ENCODE results near the gene FSTL5.

DNA sequence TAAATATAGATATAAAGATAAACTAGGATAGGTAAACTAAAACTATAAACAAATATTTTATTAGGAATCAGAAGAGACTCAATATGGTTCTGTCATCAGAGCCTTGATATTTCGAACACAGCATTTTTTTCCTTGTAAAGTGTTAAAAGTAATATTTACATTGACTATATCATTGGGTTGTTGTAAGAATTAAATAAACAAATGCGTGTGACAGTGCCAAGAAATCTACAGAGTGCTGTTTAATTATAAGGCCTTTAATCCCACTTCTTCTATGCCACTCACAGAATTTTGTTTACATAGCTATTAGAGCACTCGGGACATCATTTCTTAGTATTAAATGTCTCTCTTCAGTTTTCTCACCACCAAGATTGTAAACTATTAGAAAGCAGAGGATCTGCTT lies 807.4 kb downstream of the FSTL5 start:
- TF ChIP-seq, protein P1, sequence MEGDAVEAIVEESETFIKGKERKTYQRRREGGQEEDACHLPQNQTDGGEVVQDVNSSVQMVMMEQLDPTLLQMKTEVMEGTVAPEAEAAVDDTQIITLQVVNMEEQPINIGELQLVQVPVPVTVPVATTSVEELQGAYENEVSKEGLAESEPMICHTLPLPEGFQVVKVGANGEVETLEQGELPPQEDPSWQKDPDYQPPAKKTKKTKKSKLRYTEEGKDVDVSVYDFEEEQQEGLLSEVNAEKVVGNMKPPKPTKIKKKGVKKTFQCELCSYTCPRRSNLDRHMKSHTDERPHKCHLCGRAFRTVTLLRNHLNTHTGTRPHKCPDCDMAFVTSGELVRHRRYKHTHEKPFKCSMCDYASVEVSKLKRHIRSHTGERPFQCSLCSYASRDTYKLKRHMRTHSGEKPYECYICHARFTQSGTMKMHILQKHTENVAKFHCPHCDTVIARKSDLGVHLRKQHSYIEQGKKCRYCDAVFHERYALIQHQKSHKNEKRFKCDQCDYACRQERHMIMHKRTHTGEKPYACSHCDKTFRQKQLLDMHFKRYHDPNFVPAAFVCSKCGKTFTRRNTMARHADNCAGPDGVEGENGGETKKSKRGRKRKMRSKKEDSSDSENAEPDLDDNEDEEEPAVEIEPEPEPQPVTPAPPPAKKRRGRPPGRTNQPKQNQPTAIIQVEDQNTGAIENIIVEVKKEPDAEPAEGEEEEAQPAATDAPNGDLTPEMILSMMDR (IDR thresholded peaks at IDR 0.05; ENCODE audit: insufficient read depth, low read length, poor library complexity, severe bottlenecking), result no peak
- no peak for TF ChIP-seq EZH2phosphoT487 (conservative IDR thresholded peaks at IDR 0.05; ENCODE audit: low read length)

Measured in SU-DHL-6 (cell line).